Activated CD8-positive, alpha-beta memory T cell treated with anti-CD3 and anti-CD28 coated beads, Interleukin-2, amount 50 U/mL, for 1 hour (primary cell): ENCODE measurements around the gene FTCDNL1.

Experiments used
- DNase-seq: peaks from one replicate; pipeline ENCODE4 v3.0.0-alpha.2; 2020; ENCODE audit errors: extremely low read depth

The FTCDNL1 gene

GRCh38 chr2:199742884-199743283 lies 108.1 kb downstream of the FTCDNL1 start:
- DNase-seq = no peak

- no peak for DNase-seq
These were observed 110.9 kb downstream of the FTCDNL1 start for GRCh38 chr2:199740111-199740428.

- DNase-seq = no peak
These were observed 111.4 kb downstream of the FTCDNL1 start for GRCh38 chr2:199739413-199740110.

- DNase-seq = no peak
These were observed 112.1 kb downstream of the FTCDNL1 start for GRCh38 chr2:199738727-199739412.

DNA sequence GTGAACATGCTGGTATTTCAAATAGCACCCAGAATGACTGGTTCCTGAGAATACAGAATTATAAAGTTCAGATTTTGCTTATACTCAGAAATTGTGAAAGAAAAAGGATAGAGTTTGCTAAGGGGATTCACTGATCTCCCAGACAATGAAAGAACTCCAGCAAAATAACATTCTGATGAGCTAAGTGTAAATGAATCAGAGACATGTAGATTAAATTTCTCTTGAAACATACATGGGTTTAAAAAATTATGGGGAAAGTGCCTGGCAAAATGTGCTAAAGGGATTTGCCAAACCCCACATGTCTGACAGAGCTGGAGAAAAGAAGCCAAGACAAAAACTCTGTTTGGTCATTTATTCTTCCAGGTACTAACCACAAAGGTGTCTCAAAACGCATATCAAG lies 116.3 kb downstream of the FTCDNL1 start:
- no peak for DNase-seq

DNA sequence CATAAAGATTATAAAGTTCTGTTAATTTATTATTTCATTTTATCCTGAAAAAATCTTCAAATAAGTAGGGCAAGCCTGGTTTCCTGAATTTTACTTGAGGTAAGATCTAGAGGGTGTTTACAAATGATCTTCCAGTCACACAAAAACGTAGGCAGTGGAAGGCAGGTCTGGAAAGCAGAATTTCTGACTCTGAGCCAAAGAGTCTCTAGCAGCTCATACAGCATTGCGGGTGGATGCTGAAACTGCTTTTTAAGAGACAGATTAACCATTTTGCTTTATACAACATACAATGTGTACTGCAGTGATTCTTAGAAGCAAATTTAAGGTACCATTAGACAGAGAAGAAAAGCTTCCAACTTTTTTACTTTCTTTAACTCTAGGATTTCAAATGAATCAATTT lies 117.0 kb downstream of the FTCDNL1 start:
- DNase-seq = no peak

GRCh38 chr2:199727801-199728200 lies 123.2 kb downstream of the FTCDNL1 start:
- DNase-seq = no peak

DNA sequence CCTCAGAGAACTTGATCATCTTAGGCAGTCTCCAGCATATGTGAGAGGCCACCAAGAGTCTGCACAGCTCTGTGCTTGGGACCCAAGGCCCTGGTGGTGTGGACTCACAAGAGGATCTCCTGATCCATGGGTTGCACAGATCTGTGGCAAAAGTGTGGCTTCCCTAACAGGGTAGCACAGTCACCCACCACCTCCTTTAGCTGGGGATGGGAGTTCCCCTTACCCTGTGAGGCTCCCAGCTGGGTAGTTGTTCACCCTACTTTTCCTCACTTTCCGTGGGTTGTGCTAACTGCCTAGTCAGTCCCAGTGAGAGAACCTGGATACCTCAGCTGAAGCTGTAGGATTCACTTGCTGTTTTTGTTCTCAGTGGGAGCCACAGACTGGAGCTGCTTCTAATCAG lies 123.7 kb downstream of the FTCDNL1 start:
- DNase-seq = no peak

DNA sequence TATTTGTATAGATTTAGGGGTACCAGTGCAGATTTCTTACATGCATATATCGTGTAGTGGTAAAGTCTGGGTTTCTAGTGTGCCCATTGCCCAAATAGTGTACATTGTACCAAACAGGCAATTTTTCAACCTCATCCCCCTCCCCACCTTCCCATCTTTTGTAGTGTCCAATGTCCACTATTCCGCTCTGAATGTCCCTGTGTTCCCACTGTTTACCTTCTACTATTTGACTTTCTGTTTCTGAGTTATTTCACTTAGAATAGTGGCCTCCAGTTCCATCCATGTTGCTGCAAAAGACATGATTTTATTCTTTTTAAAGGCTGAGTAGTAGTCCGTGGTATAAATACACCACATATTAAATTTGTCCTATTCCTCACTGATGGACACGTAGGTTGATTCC lies 132.9 kb downstream of the FTCDNL1 start:
- no peak for DNase-seq

- no peak for DNase-seq
These were observed 133.4 kb downstream of the FTCDNL1 start for GRCh38 chr2:199717587-199717907.

DNA sequence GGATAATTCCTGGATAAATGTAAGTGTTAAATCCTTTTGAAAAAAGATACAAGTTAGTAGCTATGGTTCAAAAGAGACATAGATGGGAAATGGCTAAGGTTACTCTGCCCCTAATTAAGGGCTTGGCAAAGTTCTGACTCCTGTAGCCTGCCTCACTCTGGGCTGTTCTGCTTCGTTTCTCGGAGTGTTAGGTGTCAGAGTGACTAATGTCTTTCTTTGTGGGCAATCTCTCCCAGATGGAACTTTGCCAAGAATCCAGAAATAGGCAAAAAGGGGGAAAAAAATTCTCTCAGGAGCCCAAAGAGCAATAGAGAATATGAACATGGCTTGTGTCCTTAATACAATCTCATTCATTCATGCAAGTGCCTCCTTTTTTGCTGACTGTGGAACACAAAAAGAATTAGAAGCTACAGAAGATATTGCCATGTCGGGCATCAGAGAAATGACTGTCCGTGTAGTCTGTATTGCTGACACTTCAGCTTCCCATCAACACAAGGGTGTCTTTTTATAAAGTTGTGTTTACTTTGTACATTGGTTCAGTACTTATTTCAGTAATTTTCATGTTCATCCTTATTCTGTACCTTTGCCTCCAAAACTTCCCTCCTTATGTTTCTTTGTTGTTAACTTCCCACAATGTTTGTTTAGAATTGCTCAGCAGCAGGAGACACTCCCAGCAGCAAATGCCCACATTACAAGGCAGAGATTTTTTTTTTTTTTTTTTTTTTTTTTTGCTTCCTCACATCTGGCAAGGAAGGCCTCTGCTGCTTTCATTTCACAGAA lies 134.0 kb downstream of the FTCDNL1 start:
- no peak for DNase-seq

DNA sequence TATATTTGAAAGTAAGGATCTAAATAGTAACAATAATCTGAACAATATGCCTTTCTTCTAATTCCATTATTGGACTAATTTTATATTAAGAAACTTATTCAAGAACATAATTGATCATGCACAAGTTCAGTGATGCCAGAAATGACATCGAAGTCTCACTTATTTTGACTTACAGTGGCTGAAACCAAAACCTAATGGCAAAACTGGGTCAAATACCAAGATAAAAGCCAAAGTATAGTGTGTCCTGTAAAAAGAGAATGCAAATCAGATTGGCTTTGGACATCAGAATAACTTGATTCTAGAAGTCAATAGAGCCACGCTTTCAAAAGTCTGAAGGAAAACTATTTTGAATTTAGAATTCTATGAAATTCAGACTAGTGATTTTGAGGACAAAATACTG lies 137.2 kb downstream of the FTCDNL1 start:
- no peak for DNase-seq

DNA sequence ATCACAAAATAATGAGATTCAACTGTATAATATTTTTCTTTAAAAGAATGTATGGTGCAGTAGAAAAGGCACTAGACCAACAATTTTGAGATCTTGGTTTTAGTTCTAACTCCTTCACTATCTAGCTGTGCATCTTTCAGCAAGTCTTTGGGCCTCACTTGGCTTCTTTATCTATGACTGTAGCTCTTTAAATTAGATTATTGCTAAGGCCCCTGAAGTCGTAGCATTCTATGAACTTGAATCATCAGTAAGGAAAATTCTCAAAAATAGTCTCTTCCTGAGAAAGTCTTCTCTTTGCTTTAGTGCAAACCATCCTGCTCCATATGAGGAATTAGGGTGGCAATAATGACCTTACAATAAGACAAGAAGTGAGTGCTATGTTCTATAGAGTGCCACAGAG lies 140.4 kb downstream of the FTCDNL1 start:
- DNase-seq = no peak
